Measurements from ENCODE around the gene VKORC1L1. TPM values are rescaled to one million over a fixed set of nuclear protein-coding genes. Genes with fewer than 3 reads are reported as not detected.

Gene VKORC1L1
- 25.4 TPM for total RNA-seq

DNA sequence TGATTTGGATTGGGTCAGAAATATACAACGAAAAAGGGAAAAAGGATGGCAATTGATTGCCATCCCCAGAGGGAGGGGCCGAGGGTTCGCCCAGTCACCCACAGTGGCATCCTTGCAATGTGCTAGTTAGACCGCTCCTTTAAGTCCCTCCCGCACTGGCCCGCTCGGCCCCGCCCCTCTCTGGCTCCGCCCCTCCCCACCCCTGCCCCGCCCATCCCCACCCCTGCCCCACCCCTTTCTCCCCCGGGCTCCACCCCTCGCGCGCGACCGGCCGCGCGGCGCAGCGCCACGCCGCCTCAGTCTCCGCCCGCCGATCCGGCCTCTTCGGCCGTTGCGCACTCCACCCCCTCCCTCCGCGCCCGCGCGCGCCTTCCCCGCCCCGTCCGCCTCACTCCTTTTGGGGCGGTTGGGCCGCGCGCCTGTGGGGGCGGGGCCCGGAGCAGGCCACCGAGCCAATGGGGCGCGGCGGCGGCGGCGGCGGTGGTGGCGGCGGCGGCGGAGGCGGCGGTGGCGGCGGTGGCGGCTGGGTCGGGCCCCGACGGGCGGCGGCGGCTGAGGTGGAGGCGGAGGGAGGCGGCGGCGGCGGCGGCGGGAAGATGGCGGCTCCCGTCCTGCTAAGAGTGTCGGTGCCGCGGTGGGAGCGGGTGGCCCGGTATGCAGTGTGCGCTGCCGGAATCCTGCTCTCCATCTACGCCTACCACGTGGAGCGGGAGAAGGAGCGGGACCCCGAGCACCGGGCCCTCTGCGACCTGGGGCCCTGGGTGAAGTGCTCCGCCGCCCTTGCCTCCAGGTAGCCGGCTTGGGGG lies at the start of gene VKORC1L1:
Gene VKORC1L1, plus strand, starts transcription at position 299 of the 806 bp plus-strand sequence. Its CDS starts 298 bp downstream, at position 597.

DNA sequence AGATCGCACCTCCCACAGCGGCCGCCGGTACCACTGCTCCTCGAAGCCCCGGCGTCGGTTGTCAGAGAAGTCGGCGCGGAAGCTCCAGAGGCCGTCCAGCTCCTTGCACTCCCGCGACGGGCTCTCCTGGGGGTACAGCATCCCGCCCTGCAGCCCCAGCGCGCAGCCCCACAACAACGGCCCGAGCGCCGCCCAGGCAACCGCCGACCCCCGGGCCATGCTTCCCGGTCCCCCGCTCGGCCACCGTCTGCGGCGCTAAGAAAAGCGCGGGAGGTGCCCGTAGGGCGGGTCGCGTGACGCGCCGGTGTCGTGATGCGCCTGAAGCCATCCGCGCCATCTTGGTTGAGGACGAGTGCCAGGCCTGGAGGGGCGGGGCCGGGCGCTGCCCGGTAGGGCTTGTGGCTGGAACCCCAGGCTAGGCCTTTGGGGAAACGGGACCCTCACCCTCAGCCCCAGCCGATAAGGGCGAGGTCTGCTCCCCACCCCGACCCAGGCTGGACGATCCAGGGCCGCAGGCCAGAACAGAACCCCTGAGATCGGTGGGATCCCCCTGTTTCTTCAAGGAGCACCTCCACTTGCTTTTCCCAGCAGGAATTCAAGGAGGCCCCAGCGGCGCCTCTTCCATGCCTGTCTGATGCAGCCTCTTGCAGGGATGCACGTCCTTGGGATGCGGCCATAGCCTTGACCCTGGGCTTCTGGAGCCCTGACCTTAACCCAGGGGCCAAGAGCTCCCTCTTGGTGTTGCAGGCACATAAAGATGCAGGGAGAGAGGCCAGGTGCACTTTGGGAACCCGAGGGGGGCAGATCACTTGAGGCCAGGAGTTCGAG lies 109.3 kb downstream of the VKORC1L1 start, which contains the start of gene GUSB:
Gene GUSB, minus strand, starts transcription at position 249 of the 828 bp plus-strand sequence. Its CDS starts 30 bp downstream, at position 219.

Small RNA genes within 50 kb of the gene (small RNA-seq; reads per million reads assigned to genes)
- gene AC073261.1 (ENCODE audit: low replicate concordance): not detected
- not detected for gene RNU6-973P (ENCODE audit: low replicate concordance)

Other genes with a start within 250 kb of the VKORC1L1 start
- gene GUSB, start 109.1 kb downstream of the VKORC1L1 start, total RNA-seq: 25.0 TPM
- gene ASL, start 202.7 kb downstream of the VKORC1L1 start, total RNA-seq: 6.3 TPM
- gene CRCP, start 241.8 kb downstream of the VKORC1L1 start, total RNA-seq: 54.5 TPM

Data from parietal lobe (tissue), 2 donors.